ENCODE measurements around the gene CIZ1. TPM values are rescaled to one million over a fixed set of nuclear protein-coding genes. Genes with fewer than 3 reads are reported as not detected.
"Not testable (repeated sequence)": the region's sequence is repeated elsewhere in the genome, so short reads cannot be mapped to it uniquely, and the experiment has no call there.

CIZ1 gene
- total RNA-seq, 1 donor, result 34.1 TPM

DNA sequence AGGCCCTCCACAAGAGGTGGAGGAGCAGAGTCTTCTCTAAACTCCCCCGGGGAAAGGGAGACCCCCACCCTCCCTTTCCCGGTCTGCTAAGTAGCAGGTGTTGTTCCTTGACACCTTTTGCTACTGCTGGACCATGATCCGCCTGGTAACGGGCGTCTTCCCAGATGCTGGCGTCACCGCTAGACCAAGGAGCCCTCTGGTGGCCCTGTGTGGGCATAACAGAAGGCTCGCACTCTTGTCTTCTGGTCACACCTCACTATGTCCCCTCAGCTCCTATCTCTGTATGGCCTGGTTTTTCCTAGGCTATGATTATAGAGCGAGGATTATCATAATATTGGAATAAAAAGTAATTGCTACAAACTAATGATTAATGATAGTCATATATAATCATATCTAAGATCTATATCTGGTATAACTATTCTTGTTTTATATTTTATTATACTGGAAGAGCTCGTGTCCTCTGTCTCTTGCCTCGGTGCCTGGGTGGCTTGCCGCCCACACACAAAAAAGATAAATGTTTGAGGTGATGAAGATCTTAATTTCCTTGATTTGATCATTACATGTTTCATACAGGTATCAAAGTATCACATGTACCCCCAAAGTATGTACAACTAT, 61.3 kb downstream of the CIZ1 start:
- not testable (repeated sequence) for H3K4me3 ChIP-seq (ENCODE audit: low read depth, low read length); DNase-seq (ENCODE audit: low read depth)
- TF ChIP-seq CTCF (IDR thresholded peaks at IDR 0.05; ENCODE audit: insufficient read depth, low read depth, low read length), result peak; percentile 26

DNA sequence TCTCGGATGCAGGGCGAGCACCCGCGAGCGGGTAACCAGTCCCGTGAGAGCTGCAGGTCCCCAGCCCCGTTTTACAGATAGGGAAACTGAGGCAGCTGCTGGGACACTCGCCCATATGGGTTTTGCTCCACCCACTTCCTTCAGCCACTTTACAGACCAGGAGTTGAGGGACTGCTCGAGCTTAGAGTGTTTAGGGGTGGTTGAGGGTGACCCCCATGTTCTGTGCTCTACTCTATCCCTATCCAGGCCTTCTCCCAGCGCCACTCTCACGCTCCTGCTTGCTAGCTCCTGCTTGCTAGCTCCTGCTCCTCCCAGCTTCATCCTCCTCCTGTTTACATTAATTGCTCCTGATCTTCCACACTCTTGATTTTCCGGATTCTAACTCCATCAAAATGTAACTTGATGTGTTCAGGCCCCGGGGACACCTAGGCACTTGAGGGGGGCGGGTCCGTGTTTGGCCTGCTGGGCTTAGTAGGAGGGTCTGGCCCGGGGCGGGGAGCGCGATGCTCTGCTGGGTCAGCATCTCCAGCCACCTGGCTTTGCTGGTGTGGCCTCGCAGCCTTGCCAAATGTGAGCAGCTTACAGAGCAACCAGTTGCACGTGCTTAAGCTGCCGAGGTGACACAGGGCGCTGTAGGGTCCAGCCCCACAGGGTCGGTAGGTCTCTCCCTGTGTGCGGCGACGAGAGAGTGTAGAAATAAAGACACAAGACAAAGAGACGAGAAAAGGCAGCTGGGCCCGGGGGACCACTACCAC, 62.4 kb downstream of the CIZ1 start:
- no peak for TF ChIP-seq CTCF (IDR thresholded peaks at IDR 0.05; ENCODE audit: insufficient read depth, low read depth, low read length)
- H3K4me3 ChIP-seq (ENCODE audit: low read depth, low read length), result peak overlapping the region; percentile 96
- no peak for DNase-seq (ENCODE audit: low read depth)

DNA sequence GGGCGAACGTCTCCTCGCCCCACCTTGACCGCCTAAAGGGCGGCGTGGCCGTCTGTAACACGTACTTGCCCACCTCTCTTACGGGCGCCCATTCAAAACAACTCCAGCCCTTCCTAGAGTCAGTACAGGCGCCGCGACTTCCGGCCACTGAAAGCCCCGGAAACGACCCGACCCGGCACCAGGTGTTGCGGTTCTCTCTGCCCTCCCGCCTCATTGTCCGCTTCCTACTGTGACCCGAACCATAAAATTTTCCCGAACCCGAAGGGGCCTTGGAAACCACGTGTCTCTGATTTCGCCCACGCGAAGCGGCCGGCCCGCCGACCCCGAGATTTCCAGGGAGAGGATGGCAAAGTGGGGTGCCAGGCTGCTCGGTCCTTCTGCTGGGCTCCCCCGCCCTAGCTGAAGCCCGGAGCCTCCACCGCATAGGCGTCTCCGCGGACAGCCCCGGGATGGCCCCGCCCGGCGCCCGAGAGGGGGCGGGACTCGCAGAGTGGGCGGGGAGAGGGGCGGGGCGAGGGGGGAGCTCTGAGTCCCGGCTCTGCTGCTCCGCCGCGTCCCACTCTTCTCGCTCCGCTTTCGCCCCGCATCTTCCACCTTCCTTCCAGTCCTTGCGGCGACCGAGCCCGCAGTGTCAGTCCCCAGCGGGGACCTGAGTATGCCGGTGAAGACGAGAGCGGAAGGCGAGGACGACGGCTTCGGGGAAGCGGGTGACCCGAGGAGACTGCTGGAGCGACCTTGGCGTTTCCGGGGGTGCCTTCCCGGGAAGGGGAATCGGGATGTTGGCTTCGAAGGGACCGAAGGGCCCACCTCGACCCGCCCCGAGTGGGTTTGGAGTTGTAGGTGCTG, 63.2 kb downstream of the CIZ1 start:
- H3K4me3 ChIP-seq (ENCODE audit: low read depth, low read length), result peak overlapping the region; percentile 96
- no peak for TF ChIP-seq CTCF (IDR thresholded peaks at IDR 0.05; ENCODE audit: insufficient read depth, low read depth, low read length)
- DNase-seq (ENCODE audit: low read depth), result peak; percentile 91

GRCh38 chr9:128127568-128127989, 63.8 kb downstream of the CIZ1 start, which contains the start of gene PTGES2:
TSS of gene PTGES2 (minus strand) at chr9:128127729. CDS start at chr9:128127717, 12 bp downstream.
- peak within 1 kb of the TSS; percentile 96 for H3K4me3 ChIP-seq (ENCODE audit: low read depth, low read length)
- TF ChIP-seq CTCF (IDR thresholded peaks at IDR 0.05; ENCODE audit: insufficient read depth, low read depth, low read length), result no peak
- DNase-seq (ENCODE audit: low read depth), result peak; percentile 84

- DNase-seq (ENCODE audit: low read depth), result no peak
- no peak overlapping the region for H3K4me3 ChIP-seq (ENCODE audit: low read depth, low read length)
- TF ChIP-seq CTCF (IDR thresholded peaks at IDR 0.05; ENCODE audit: insufficient read depth, low read depth, low read length), result no peak
Measured at GRCh38 chr9:128125580-128126354, 65.6 kb downstream of the CIZ1 start.
